ENCODE measurements around the gene GSTM1.
"Not testable (repeated sequence)": the region's sequence is repeated elsewhere in the genome, so short reads cannot be mapped to it uniquely, and the experiment has no call there.

The GSTM1 gene

GRCh38 chr1:109673861-109674260 is 13.8 kb upstream of the GSTM1 start:
- not testable (repeated sequence) for H2AFZ ChIP-seq (ENCODE audit: insufficient read depth, low read length, poor library complexity); H3K27ac ChIP-seq (ENCODE audit: low read depth, low read length); H3K79me2 ChIP-seq (ENCODE audit: control insufficient read depth, insufficient read depth, low read length, poor library complexity); H3K9me3 ChIP-seq (ENCODE audit: insufficient read depth, low read depth, low read length); H3K79me1 ChIP-seq (ENCODE audit: low read length); H3K27me3 ChIP-seq (ENCODE audit: insufficient read depth, low read length); DNase-seq; H3K4me2 ChIP-seq (ENCODE audit: low read length); H2BK120ac ChIP-seq (ENCODE audit: insufficient read depth, low read length, poor library complexity); H3K4me3 ChIP-seq (ENCODE audit: low read depth, low read length); H4K8ac ChIP-seq (ENCODE audit: low read depth, low read length); H3K36me3 ChIP-seq (ENCODE audit: control insufficient read depth in 1 of 2, insufficient read depth in 2 of 2, low read length in 2 of 2); H3K4me1 ChIP-seq (ENCODE audit: control insufficient read depth in 1 of 2, insufficient read depth in 2 of 2, low read length in 2 of 2); H3K18ac ChIP-seq (ENCODE audit: low read length); H2BK5ac ChIP-seq (ENCODE audit: low read depth, low read length, poor library complexity); H2BK12ac ChIP-seq (ENCODE audit: low read length); H3K4ac ChIP-seq (ENCODE audit: low read depth, low read length); H2AK5ac ChIP-seq (ENCODE audit: low read length); H4K12ac ChIP-seq (ENCODE audit: low read depth, low read length); H3K9ac ChIP-seq (ENCODE audit: low read length); H3K14ac ChIP-seq (ENCODE audit: low read length); H3K23ac ChIP-seq (ENCODE audit: low read length); H4K91ac ChIP-seq (ENCODE audit: low read depth, low read length)
- no CpG with 5 or more reads among the region's 2 CpGs for WGBS (ENCODE audit: extremely low coverage, insufficient coverage, insufficient read length)

DNA sequence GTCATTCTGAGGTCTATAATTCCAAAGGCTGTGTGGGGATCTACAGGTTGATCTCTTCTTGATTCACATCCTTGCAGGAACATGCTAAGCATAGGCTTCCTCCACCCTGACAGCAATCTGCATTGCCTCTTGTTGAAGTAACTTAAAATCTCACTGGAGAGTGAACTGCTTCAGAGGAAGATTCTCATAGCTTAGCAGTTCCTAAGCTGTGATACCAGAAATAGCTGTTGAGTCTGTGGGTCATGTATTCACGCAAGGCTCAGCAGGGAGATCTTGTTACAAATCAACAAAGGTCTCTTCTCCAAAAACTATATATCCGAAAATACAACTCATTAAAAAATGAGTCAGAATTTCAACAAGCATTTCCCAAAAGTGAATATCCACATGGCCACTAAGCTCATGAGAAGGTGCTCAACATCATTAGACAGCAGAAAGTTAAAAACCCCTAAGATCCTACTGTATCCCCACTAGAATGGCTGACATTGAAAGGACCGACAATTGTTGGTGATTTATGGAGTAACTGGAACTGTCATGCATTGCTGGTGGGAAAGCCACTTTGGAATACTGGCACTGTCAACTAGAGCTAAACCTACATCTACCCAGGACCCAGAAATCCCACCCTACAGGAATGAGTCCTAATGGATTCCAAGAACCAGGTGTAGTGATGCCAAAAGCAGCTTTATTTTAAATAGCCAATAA is 10.8 kb upstream of the GSTM1 start:
- H3K79me2 ChIP-seq (ENCODE audit: control insufficient read depth, insufficient read depth, low read length, poor library complexity); H2BK5ac ChIP-seq (ENCODE audit: low read depth, low read length, poor library complexity); H3K4me2 ChIP-seq (ENCODE audit: low read length); H3K23ac ChIP-seq (ENCODE audit: low read length); H3K79me1 ChIP-seq (ENCODE audit: low read length); H3K4ac ChIP-seq (ENCODE audit: low read depth, low read length); H2BK12ac ChIP-seq (ENCODE audit: low read length); H3K9me3 ChIP-seq (ENCODE audit: insufficient read depth, low read depth, low read length); DNase-seq; H2BK120ac ChIP-seq (ENCODE audit: insufficient read depth, low read length, poor library complexity); H3K18ac ChIP-seq (ENCODE audit: low read length); H3K27me3 ChIP-seq (ENCODE audit: insufficient read depth, low read length); H3K14ac ChIP-seq (ENCODE audit: low read length); H3K9ac ChIP-seq (ENCODE audit: low read length); H4K91ac ChIP-seq (ENCODE audit: low read depth, low read length); H4K8ac ChIP-seq (ENCODE audit: low read depth, low read length); H4K12ac ChIP-seq (ENCODE audit: low read depth, low read length); H2AFZ ChIP-seq (ENCODE audit: insufficient read depth, low read length, poor library complexity); H3K27ac ChIP-seq (ENCODE audit: low read depth, low read length); H3K36me3 ChIP-seq (ENCODE audit: control insufficient read depth in 1 of 2, insufficient read depth in 2 of 2, low read length in 2 of 2); H3K4me3 ChIP-seq (ENCODE audit: low read depth, low read length); H3K4me1 ChIP-seq (ENCODE audit: control insufficient read depth in 1 of 2, insufficient read depth in 2 of 2, low read length in 2 of 2); H2AK5ac ChIP-seq (ENCODE audit: low read length): not testable (repeated sequence)
- no CpG with 5 or more reads among the region's 3 CpGs for WGBS (ENCODE audit: extremely low coverage, insufficient coverage, insufficient read length)

DNA sequence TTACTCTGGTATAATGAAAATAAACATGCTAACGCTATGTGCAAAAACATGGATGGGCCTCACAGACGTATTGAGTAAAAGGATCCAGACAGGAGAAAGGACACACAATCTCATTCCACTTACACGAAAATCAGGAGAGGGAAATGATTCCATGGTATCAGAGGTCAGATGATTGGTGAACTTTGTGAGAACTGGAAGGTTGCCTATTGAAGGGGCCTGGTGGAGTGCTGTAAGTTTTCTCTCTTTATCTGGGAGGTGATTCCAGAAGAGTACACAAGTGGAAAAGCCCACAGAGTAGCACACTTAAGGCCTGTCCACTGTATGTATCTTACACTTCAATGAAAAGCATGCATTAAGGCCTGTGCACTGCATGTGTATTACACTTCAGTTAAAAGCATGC is 10.2 kb upstream of the GSTM1 start:
- no peaks in the 10 kb centered on the region for H3K79me1 ChIP-seq (ENCODE audit: low read length)
- DNase-seq, result no peak

DNA sequence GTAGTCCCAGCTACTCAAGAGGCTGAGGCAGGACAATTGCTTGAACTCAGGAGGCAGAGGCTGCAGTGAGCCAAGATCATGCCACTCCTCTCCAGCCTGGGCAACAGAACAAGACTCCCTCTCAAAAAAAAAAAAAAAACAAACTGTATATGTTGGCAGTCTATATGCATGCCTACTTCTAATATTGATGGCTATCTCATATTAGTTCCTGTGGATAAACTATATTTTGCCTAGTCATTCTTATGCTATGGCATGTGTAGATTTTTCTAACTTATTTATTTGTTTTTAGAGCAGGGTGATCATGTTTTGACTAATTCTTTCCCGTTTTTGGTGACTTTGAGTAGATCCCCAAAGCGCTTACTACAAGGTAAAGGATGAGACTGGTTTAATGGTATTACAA is 9.0 kb upstream of the GSTM1 start:
- H3K36me3 ChIP-seq (ENCODE audit: control insufficient read depth in 1 of 2, insufficient read depth in 2 of 2, low read length in 2 of 2); H2BK120ac ChIP-seq (ENCODE audit: insufficient read depth, low read length, poor library complexity); H3K4me2 ChIP-seq (ENCODE audit: low read length); H2BK12ac ChIP-seq (ENCODE audit: low read length); H2AFZ ChIP-seq (ENCODE audit: insufficient read depth, low read length, poor library complexity); H3K4me3 ChIP-seq (ENCODE audit: low read depth, low read length); H3K27ac ChIP-seq (ENCODE audit: low read depth, low read length); H3K79me1 ChIP-seq (ENCODE audit: low read length); H3K9ac ChIP-seq (ENCODE audit: low read length); H3K9me3 ChIP-seq (ENCODE audit: insufficient read depth, low read depth, low read length); H4K91ac ChIP-seq (ENCODE audit: low read depth, low read length); H3K14ac ChIP-seq (ENCODE audit: low read length); H3K18ac ChIP-seq (ENCODE audit: low read length); H2BK5ac ChIP-seq (ENCODE audit: low read depth, low read length, poor library complexity); H3K79me2 ChIP-seq (ENCODE audit: control insufficient read depth, insufficient read depth, low read length, poor library complexity); DNase-seq; H3K4ac ChIP-seq (ENCODE audit: low read depth, low read length); H4K12ac ChIP-seq (ENCODE audit: low read depth, low read length); H3K27me3 ChIP-seq (ENCODE audit: insufficient read depth, low read length); H4K8ac ChIP-seq (ENCODE audit: low read depth, low read length); H3K23ac ChIP-seq (ENCODE audit: low read length); H2AK5ac ChIP-seq (ENCODE audit: low read length); H3K4me1 ChIP-seq (ENCODE audit: control insufficient read depth in 1 of 2, insufficient read depth in 2 of 2, low read length in 2 of 2): not testable (repeated sequence)
- no CpG with 5 or more reads among the region's 2 CpGs for WGBS (ENCODE audit: extremely low coverage, insufficient coverage, insufficient read length)

More for the DNA sequence above, 10.2 kb upstream of the GSTM1 start:
- Histone ChIP-seq H2BK120ac (ENCODE audit: insufficient read depth, low read length, poor library complexity) (no peak overlapping the region), H3K27me3 (ENCODE audit: insufficient read depth, low read length) (no peaks in the 10 kb centered on the region), H3K27ac (ENCODE audit: low read depth, low read length) (no peak overlapping the region), H4K8ac (ENCODE audit: low read depth, low read length) (no peak overlapping the region), H3K4ac (ENCODE audit: low read depth, low read length) (no peak overlapping the region), H3K4me3 (ENCODE audit: low read depth, low read length) (no peak overlapping the region), H2AK5ac (ENCODE audit: low read length) (no peak overlapping the region), H3K4me2 (ENCODE audit: low read length) (no peak overlapping the region), H3K36me3 (ENCODE audit: control insufficient read depth in 1 of 2, insufficient read depth in 2 of 2, low read length in 2 of 2) (no peaks in the 10 kb centered on the region), H3K14ac (ENCODE audit: low read length) (no peak overlapping the region), H3K79me2 (ENCODE audit: control insufficient read depth, insufficient read depth, low read length, poor library complexity) (no peaks in the 10 kb centered on the region), H4K91ac (ENCODE audit: low read depth, low read length) (no peak overlapping the region), H4K12ac (ENCODE audit: low read depth, low read length) (no peak overlapping the region), H2BK12ac (ENCODE audit: low read length) (no peak overlapping the region), H3K4me1 (ENCODE audit: control insufficient read depth in 1 of 2, insufficient read depth in 2 of 2, low read length in 2 of 2) (no peaks in the 10 kb centered on the region), H2BK5ac (ENCODE audit: low read depth, low read length, poor library complexity) (no peak overlapping the region), H2AFZ (ENCODE audit: insufficient read depth, low read length, poor library complexity) (no peak overlapping the region), H3K23ac (ENCODE audit: low read length) (no peak overlapping the region), H3K18ac (ENCODE audit: low read length) (no peak overlapping the region), H3K9me3 (ENCODE audit: insufficient read depth, low read depth, low read length) (no peaks in the 10 kb centered on the region), H3K9ac (ENCODE audit: low read length) (no peak overlapping the region)
- no CpG with 5 or more reads among the region's 3 CpGs for WGBS (ENCODE audit: extremely low coverage, insufficient coverage, insufficient read length)

Measured in trophoblast cell (in vitro differentiated cells and primary cell).